ENCODE results near the gene RNF181.
"Not testable (repeated sequence)": the region's sequence is repeated elsewhere in the genome, so short reads cannot be mapped to it uniquely, and the experiment has no call there.

Gene RNF181

GRCh38 chr2:85595301-85596025, at the start of gene RNF181:
Gene RNF181 (plus strand): TSS chr2:85595745. CDS start chr2:85595764, 19 bp downstream.
- DNase-seq (ENCODE audit: low read depth): peak; percentile 75

DNA sequence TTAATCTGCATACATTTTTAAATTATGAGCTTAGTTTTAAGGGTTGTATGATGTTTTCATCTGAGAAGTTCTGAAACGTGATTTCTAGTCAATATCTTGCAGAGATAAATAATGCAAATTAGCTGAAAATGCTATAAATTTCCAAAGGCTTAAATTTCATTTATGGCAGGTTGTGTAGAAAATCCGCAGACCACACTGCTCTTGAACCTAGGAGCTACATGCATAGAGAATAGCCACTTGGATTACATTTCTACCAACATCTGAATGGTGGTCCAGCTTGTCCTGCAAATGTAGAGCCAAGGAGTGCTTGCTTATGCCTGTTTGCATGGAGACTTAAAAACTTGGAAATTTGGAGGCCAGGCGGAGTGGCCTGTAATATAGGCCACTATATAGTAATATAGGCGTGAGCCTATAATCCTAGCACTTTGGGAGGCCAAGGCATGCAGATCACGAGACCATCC, 49.7 kb upstream of the RNF181 start:
- no peak for DNase-seq (ENCODE audit: low read depth)

DNA sequence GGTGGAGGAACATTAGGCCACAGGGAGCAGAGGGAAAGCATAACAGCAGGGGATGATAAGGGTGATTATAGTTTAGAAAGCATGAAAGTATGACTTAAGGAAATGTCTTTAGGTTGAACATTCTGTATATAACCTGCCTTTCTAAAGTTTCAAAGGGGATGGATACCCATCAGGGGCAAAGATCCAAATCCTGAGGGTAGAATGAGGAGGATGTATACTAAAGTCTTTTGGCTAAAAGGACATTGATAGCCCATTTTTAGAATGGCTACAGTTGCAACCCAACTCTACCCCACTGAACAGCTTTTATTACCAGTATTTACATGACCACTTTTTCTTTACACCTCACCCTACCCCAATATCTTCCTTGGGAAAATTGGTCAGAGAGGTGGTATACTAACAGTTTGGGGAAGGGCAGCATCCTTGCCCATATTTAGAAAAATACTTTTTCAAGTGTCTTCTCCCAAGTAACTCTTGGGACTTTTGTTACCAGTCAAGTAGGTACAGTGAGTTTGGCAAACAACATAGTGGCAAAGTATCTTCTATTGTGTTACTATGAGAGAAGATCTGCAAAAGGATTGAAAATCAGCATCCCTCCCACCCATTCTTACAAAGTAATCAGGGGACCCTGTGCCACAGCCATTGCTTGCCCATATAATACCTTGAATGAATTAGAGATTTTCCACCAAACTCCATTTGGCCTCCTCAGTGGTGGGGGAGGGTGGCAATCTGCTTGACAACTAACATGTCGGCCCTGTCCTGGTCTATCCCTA, 48.3 kb upstream of the RNF181 start:
- no peak for DNase-seq (ENCODE audit: low read depth)

DNA sequence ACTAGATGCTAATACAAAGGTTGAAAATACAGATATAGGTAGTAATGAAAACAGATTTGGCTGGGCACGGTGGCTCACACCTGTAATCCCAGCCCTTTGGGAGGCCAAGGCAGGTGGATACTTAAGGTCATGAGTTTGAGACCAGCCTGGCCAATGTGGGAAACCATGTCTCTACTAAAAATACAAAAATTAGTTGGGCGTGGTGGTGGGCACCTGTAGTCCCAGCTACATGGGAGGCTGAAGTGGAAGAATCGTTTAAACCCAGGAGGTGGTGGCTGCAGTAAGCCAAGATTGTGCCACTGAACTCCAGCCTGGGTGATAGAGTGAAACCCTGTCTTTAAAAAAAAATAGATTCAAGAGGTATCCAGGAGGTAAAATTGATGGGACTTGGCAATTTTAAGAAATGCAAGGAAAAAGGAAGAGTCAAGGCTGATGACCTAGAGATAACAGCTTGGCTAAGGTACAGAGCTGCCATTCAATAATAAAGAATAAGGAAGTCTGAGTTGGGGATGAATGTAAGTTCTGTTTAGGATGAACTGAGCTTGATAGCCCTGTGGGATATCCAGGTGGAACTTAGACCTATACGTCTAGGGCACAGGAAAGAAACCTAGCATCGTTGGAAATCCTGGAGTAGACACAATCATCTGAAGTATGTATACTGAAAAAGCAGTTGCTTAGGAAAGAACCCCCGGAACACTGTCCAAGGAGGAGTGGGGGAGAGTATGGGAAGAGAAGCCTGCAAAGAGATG, 47.5 kb upstream of the RNF181 start:
- no peak for DNase-seq (ENCODE audit: low read depth)

DNA sequence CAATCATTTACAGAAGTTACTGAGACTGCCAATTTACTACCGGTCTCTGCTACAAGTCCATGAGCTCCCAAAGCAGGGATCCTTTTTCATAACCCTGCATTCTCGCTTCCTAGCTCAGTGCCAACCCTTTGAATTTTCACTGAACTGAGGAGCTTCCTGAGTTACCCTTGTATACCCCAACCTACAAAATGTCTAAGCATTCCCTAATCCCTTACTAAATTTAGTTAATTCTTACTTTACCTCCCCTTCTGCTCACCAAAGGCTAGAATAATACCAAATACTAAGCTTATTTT, 47.0 kb upstream of the RNF181 start:
- DNase-seq (ENCODE audit: low read depth): no peak

DNA sequence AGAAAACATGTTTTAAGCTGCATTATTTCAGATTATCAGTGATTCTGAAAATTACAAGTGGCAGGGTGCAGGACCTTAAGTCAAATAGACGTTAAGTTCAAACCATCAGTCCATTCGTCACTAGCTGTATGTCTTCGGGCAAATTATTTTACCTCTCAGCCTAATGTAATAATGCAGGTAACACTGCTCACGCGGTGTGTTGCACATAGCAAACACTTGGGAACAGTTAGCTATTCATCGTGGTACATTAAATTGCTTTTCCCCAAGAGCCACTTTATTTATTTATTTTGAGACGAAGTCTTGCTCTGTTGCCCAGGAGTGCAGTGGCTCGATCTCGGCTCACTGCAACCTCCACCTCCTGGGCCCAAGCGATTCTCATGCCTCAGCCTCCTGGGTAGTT, 46.5 kb upstream of the RNF181 start:
- no peak for DNase-seq (ENCODE audit: low read depth)

DNA sequence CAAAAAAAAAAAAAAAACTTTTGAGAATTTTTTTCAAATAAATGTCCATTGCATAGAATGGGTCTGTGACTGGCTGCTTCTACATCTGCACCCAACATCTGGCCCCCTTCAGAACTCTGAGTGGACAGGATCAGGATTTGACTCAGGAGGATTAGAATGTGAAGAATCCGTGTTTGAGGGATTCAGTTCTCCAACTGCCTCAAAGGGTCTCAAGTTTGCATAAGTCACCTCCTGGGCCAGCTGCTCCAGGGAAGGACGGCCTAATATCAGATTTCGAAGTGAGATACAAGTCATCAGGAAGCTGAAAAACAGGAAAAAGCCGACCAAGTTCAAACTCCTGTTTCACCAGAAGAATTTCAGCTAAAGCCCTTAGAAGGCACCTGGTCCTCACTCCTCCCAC, 45.7 kb upstream of the RNF181 start:
- no peak for DNase-seq (ENCODE audit: low read depth)

- DNase-seq (ENCODE audit: low read depth): no peak
These were observed 45.1 kb upstream of the RNF181 start for GRCh38 chr2:85550486-85550885.

DNA sequence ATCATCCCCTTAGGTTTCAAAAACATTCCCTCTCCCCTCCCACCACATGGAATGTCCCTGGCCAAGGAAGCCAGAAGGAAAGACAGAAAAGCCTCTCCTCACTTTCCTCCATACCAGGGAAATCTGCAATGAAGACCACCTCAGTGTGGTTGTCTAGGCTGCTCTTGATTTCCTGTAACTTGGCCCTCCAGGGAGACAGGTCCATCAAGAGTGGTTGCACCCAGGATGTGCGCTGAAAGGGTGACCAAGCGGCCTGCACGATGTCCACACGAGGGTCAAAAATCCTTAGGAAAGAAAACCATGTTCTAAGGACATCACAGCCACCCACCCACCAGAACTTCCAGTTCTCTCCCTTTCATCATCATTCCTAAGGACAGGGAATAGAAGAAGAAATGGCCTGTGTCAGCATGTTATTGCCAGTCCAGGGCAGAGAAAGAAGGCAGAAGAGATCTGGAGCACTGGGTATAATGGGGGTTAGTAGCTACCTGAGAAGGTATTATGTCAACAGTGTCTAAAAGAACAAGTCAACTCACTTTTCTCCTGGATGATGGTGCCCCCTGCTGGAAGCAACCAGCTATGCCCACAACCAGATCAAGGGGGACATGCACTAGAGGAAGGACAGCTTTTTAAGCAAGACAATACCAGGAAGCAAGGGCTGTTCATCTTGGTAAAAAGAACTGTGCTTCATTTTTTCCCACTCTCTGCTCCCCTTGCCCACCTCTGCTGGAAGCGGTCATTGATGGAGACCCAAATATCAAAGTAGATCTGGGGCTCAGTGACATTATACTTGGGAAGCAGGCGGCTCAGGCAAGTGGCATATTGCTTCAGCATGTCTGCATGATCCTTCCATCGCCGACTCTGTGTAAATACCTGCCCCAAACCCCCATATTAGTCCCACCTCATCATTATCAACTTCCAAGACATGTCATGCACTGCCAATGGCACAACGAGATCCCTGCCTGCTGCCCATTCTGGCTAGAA, 43.6 kb upstream of the RNF181 start:
- peak; percentile 66 for DNase-seq (ENCODE audit: low read depth)

- no peak for DNase-seq (ENCODE audit: low read depth)
These were observed 42.4 kb upstream of the RNF181 start for GRCh38 chr2:85553184-85553583.

GRCh38 chr2:85554980-85555612, 40.4 kb upstream of the RNF181 start:
- DNase-seq (ENCODE audit: low read depth): no peak

- DNase-seq (ENCODE audit: low read depth): no peak
These were observed 38.4 kb upstream of the RNF181 start for GRCh38 chr2:85557130-85557529.

DNA sequence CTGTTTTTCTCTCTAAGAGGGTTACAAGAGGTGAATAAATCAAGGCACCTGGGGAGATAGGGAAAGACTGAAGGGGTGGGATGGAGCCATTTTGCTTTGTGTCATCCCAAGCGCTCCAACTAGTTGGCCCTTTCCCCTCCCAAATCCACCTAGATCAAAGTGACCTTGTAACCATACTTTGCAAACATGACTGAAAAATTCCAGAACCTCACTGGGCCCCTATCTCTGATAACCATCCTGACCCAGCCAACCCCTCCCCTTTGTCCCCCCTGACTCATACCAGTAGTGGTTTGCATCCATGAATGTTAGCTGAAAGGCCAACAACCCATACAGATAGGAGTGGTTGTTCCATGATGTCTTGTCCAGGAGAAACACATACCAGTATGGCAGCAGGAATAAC, 37.4 kb upstream of the RNF181 start:
- DNase-seq (ENCODE audit: low read depth): no peak

GRCh38 chr2:85560403-85560726, 35.2 kb upstream of the RNF181 start:
- DNase-seq (ENCODE audit: low read depth): not testable (repeated sequence)

DNA sequence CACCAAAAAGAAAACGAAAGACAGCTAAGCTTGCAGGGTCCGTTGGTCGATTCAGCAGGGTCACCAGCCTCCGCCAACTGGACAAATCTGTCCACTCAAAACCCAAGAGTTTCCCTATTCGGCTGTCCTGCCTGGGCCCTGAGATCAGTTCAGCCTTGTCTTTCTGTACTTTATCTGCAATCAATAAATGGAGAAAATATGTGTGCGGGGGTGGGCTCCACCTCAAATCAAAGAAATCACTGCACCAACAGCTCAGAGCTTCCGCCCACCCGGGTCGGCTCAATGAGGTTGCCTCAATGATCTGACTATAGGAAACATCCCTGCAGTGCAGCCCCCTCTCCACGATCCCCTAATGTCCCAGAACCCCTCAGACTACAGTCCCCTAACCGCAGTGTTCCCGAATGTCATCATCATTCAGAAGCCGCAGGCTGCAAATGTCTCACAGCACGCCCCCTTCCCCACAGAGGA, 34.7 kb upstream of the RNF181 start:
- DNase-seq (ENCODE audit: low read depth): no peak

- peak; percentile 95 for DNase-seq (ENCODE audit: low read depth)
These were observed 34.0 kb upstream of the RNF181 start, which contains the start of gene GGCX for GRCh38 chr2:85561280-85562212. Gene GGCX (minus strand): TSS chr2:85561493. CDS start chr2:85561428, 65 bp downstream.

GRCh38 chr2:85564144-85564563, 31.4 kb upstream of the RNF181 start:
- DNase-seq (ENCODE audit: low read depth): no peak

DNA sequence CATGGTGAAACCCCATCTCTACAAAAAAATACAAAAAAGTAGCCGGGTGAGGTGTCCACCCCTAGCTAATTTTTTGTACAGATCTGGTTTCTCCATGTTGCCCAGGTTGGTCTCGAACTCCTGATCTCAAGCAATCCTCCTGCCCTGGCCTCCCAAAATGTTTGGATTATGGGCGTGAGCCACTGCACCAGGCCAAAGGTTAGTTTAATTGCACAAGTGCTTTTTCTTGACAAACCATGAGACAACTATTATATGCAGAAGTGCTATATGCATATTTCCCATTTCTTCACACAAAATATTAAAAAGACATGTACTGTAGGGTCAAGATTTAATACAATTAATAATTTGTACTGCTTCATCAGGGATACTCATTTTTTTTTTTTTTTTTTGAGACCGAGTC, 29.3 kb upstream of the RNF181 start:
- DNase-seq (ENCODE audit: low read depth): no peak

- DNase-seq (ENCODE audit: low read depth): no peak
These were observed 19.8 kb upstream of the RNF181 start for GRCh38 chr2:85575739-85576138.

GRCh38 chr2:85577063-85577385, 18.5 kb upstream of the RNF181 start:
- DNase-seq (ENCODE audit: low read depth): no peak

Data from stimulated activated CD8-positive, alpha-beta memory T cell treated with anti-CD3 and anti-CD28 coated beads, Interleukin-12 subunit alpha, Interleukin-12 subunit beta, amount 100 ng/mL, for 4 hours (primary cell).